Measurements from ENCODE around the gene WNT7A. TPM values are rescaled to one million over a fixed set of nuclear protein-coding genes. Genes with fewer than 3 reads are reported as not detected.

WNT7A gene
- total RNA-seq, 1 donor from 2014 or later, result 1.0 TPM

- TF ChIP-seq, protein P1, sequence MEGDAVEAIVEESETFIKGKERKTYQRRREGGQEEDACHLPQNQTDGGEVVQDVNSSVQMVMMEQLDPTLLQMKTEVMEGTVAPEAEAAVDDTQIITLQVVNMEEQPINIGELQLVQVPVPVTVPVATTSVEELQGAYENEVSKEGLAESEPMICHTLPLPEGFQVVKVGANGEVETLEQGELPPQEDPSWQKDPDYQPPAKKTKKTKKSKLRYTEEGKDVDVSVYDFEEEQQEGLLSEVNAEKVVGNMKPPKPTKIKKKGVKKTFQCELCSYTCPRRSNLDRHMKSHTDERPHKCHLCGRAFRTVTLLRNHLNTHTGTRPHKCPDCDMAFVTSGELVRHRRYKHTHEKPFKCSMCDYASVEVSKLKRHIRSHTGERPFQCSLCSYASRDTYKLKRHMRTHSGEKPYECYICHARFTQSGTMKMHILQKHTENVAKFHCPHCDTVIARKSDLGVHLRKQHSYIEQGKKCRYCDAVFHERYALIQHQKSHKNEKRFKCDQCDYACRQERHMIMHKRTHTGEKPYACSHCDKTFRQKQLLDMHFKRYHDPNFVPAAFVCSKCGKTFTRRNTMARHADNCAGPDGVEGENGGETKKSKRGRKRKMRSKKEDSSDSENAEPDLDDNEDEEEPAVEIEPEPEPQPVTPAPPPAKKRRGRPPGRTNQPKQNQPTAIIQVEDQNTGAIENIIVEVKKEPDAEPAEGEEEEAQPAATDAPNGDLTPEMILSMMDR (IDR thresholded peaks at IDR 0.05; ENCODE audit: unreplicated experiment), result no peak
- peaks cover 2% of the 10 kb centered on the region for H3K27me3 Mint-ChIP-seq (ENCODE audit: low read depth)
- H3K4me1 Mint-ChIP-seq, result no peaks in the 10 kb centered on the region
- peaks cover 25% of the 10 kb centered on the region for H3K9me3 Mint-ChIP-seq
- H3K36me3 Mint-ChIP-seq, result peaks cover 15% of the 10 kb centered on the region
- no peak overlapping the region for H3K27ac Mint-ChIP-seq
- DNase-seq (ENCODE audit: low spot score in 2 of 2, unreplicated experiment in 2 of 2), result no peak
- no peak overlapping the region for H3K4me3 Mint-ChIP-seq
Measured at GRCh38 chr3:13812034-13812471, 67.8 kb downstream of the WNT7A start.

DNA sequence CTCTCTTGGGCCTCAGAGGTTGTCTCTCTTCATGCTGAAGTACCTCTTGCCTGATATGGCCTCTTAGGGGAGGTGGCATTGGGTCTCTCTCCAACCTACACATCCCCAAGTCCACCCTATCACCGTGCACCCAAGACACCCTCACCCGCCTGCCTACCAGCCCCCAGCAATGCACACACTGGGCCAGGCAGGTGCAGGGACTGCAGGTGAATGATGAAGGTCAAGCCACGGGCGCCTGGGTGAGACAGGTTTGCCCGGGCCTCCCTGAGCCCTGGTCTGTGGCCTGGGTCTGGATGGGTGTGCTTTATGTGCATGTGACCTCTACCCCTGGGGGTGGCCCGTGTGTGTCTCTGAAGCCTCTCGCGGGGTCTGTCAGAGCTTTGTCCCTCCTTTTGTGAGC lies 68.3 kb downstream of the WNT7A start:
- no peak overlapping the region for H3K4me3 Mint-ChIP-seq
- TF ChIP-seq, protein P1 (IDR thresholded peaks at IDR 0.05; ENCODE audit: unreplicated experiment), result no peak
- H3K27me3 Mint-ChIP-seq (ENCODE audit: low read depth), result peaks cover 6% of the 10 kb centered on the region
- DNase-seq (ENCODE audit: low spot score in 2 of 2, unreplicated experiment in 2 of 2), result no peak
- no peaks in the 10 kb centered on the region for H3K4me1 Mint-ChIP-seq
- H3K9me3 Mint-ChIP-seq, result peaks cover 22% of the 10 kb centered on the region
- peaks cover 14% of the 10 kb centered on the region for H3K36me3 Mint-ChIP-seq
- no peak overlapping the region for H3K27ac Mint-ChIP-seq

DNA sequence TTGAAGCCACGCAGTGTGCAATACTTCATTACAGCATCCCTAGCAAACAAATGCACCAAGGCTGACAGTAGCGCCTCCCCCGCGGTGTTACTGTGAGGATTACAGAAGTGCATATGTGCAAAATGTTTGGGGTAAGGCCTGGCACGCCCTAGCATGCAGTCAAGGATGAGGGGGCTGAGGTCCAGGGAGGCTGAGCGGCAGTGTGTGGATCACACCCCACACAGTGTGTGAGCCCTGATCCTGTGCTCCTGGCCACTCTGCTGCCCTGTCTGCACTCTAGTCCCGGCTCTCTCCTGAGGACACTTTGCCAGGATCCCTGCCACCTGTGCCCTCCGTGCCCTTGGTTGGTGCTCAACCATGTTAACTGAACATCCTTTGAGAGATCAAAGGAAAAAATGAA lies 71.3 kb downstream of the WNT7A start:
- Mint-ChIP-seq H3K36me3 (peaks cover 2% of the 10 kb centered on the region), H3K4me1 (no peaks in the 10 kb centered on the region), H3K9me3 (peaks cover 12% of the 10 kb centered on the region), H3K27me3 (ENCODE audit: low read depth) (peaks cover 6% of the 10 kb centered on the region), H3K27ac (no peak overlapping the region), H3K4me3 (no peak overlapping the region)
- TF ChIP-seq, protein P1 (IDR thresholded peaks at IDR 0.05; ENCODE audit: unreplicated experiment), result no peak
- DNase-seq (ENCODE audit: low spot score in 2 of 2, unreplicated experiment in 2 of 2), result no peak

DNA sequence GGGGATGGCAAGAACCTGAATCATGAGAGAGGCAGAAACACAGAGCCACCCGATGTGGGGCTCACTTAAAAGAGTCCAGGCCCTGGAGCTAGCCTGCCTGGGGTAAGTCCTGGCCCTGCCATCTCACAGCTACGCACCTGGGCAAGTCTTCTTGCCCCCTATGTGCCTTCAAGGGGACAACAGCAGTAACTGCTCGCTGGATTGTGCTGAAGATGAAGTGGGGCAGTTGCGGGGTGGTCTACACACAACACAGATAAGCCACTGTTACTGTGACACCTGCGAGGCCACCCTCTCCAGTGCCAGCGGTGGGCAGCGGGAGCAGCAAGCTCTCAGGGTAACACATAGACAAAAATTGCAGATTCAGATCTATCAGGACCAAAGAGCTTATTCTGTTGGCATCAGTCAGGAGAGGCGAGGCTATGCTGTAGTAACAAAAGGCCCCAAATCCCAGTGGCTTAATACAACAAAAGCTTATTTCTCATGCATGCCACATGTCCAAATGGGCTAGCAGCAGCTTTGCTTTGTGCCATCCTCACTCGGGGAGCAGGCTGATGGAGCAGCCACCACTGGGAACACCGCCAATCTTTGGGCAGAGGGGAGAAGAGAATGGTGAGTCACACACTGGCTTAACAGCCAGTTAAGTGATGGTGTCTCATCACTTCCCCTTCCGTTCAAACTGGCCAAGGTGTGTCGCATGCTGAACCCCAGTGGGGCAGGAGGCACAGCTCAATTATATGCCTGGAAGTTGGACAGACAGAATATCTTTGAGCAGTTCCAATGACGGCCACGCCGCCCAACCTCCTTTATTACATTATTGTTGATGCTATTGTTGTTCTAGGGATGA lies 78.3 kb downstream of the WNT7A start:
- Mint-ChIP-seq H3K27me3 (ENCODE audit: low read depth) (peaks cover 6% of the 10 kb centered on the region), H3K4me1 (no peaks in the 10 kb centered on the region), H3K9me3 (peaks cover 8% of the 10 kb centered on the region), H3K4me3 (no peak overlapping the region), H3K27ac (no peak overlapping the region), H3K36me3 (no peaks in the 10 kb centered on the region)
- TF ChIP-seq, protein P1 (IDR thresholded peaks at IDR 0.05; ENCODE audit: unreplicated experiment), result no peak
- no peak for DNase-seq (ENCODE audit: low spot score in 2 of 2, unreplicated experiment in 2 of 2)

DNA sequence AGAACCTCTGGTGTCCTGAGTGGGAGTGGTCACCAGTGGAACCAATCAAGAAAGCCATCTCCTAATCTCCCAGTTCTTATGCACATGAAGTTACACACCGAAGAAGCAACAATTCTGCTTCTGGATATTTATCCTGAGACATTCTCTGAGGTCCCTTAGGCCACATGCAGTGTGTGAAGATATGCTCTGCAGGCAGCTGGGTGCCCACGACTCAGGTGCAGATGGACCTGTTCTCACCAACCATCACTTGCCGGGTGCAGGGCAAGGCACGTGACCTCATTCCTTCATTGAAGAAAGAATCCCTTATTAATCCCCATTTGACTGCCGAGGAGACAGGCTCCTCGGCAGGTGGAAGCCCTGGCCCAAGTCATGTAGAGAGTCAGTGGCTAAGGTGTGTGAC lies 79.8 kb downstream of the WNT7A start:
- TF ChIP-seq, protein P1 (IDR thresholded peaks at IDR 0.05; ENCODE audit: unreplicated experiment), result no peak
- Mint-ChIP-seq H3K27me3 (ENCODE audit: low read depth) (peaks cover 6% of the 10 kb centered on the region), H3K4me3 (no peak overlapping the region), H3K27ac (no peak overlapping the region), H3K9me3 (no peaks in the 10 kb centered on the region), H3K4me1 (no peaks in the 10 kb centered on the region), H3K36me3 (no peaks in the 10 kb centered on the region)
- no peak for DNase-seq (ENCODE audit: low spot score in 2 of 2, unreplicated experiment in 2 of 2)

Data from mesothelial cell of epicardium (in vitro differentiated cells).